Dedifferentiated amniotic fluid mesenchymal stem cell (primary cell): ENCODE measurements around the gene LSM4.
A peak's percentile ranks its signal among the peaks of the same experiment; 100 is the strongest.

Source experiments
- DNase-seq: peaks from one replicate; pipeline ENCODE4 v3.0.0-alpha.2; 2016; ENCODE audit errors: extremely low spot score

Gene LSM4

GRCh38 chr19:18292810-18293641 lies 29.9 kb downstream of the LSM4 start:
- no peak for DNase-seq

GRCh38 chr19:18292462-18292809 lies 30.4 kb downstream of the LSM4 start:
- DNase-seq = no peak

GRCh38 chr19:18291590-18292461 lies 31.1 kb downstream of the LSM4 start:
- DNase-seq = peak; percentile 26

- DNase-seq = no peak
These were observed 31.8 kb downstream of the LSM4 start for GRCh38 chr19:18291019-18291524.

GRCh38 chr19:18290302-18291018 lies 32.4 kb downstream of the LSM4 start:
- no peak for DNase-seq

- DNase-seq = no peak
These were observed 33.2 kb downstream of the LSM4 start for GRCh38 chr19:18289471-18290301.

- no peak for DNase-seq
These were observed 34.8 kb downstream of the LSM4 start for GRCh38 chr19:18287836-18288772.

- DNase-seq = no peak
These were observed 35.8 kb downstream of the LSM4 start for GRCh38 chr19:18286973-18287635.

- DNase-seq = no peak
These were observed 38.0 kb downstream of the LSM4 start for GRCh38 chr19:18284712-18285360.

- DNase-seq = no peak
These were observed 39.5 kb downstream of the LSM4 start for GRCh38 chr19:18283338-18283737.

- DNase-seq = no peak
These were observed 40.1 kb downstream of the LSM4 start for GRCh38 chr19:18282788-18283141.

- peak; percentile 37 for DNase-seq
These were observed 40.7 kb downstream of the LSM4 start for GRCh38 chr19:18282021-18282787.

GRCh38 chr19:18281082-18282020 lies 41.5 kb downstream of the LSM4 start, which contains the start of gene JUND:
Gene JUND (minus strand): TSS chr19:18281622. CDS start chr19:18281484, 138 bp downstream.
- peak; percentile 93 for DNase-seq

GRCh38 chr19:18280247-18281081 lies 42.4 kb downstream of the LSM4 start:
- peak; percentile 39 for DNase-seq

GRCh38 chr19:18279516-18280246 lies 43.2 kb downstream of the LSM4 start:
- DNase-seq = peak; percentile 88

- no peak for DNase-seq
These were observed 43.7 kb downstream of the LSM4 start for GRCh38 chr19:18279266-18279515.
